Mucosa of rectum (tissue), 2 donors: ENCODE data around the gene MPP2.

Experiments
- H3K27ac ChIP-seq, 2 donors: one replicate each; pipeline ENCODE4 v1.7.0; 2013; ENCODE audit warnings: inconsistent platforms in 2 of 2, low read depth in 2 of 2, low read length in 2 of 2
- H3K27me3 ChIP-seq, 2 donors: one replicate each; pipeline ENCODE4 v1.7.0; 2013; ENCODE audit warnings: low read length in 2 of 2; ENCODE audit not compliant: control insufficient read depth in 2 of 2, insufficient read depth in 2 of 2
- H3K36me3 ChIP-seq, 2 donors: one replicate each; pipeline ENCODE4 v1.7.0; 2013; ENCODE audit warnings: low read length in 2 of 2; ENCODE audit not compliant: control insufficient read depth in 2 of 2, insufficient read depth in 2 of 2
- H3K4me1 ChIP-seq, 2 donors: one replicate each; pipeline ENCODE4 v1.7.0; 2013; ENCODE audit warnings: low read length in 2 of 2, mild to moderate bottlenecking in 1 of 2; ENCODE audit not compliant: control insufficient read depth in 2 of 2, insufficient read depth in 2 of 2
- H3K4me3 ChIP-seq, 2 donors: one replicate each; pipeline ENCODE4 v1.7.0; 2013; ENCODE audit warnings: low read length in 2 of 2
- H3K9ac ChIP-seq, 2 donors: one replicate each; pipeline ENCODE4 v1.7.0; 2013; ENCODE audit warnings: low read length in 2 of 2, low read depth in 1 of 2, mild to moderate bottlenecking in 1 of 2
- H3K9me3 ChIP-seq, 2 donors: one replicate each; pipeline ENCODE4 v1.7.0; 2013; ENCODE audit warnings: low read length in 2 of 2; ENCODE audit not compliant: control insufficient read depth in 2 of 2
- donor health status: healthy.
- donor health status: Normal muscosa, but diverticular disease.

Gene MPP2, protein sequence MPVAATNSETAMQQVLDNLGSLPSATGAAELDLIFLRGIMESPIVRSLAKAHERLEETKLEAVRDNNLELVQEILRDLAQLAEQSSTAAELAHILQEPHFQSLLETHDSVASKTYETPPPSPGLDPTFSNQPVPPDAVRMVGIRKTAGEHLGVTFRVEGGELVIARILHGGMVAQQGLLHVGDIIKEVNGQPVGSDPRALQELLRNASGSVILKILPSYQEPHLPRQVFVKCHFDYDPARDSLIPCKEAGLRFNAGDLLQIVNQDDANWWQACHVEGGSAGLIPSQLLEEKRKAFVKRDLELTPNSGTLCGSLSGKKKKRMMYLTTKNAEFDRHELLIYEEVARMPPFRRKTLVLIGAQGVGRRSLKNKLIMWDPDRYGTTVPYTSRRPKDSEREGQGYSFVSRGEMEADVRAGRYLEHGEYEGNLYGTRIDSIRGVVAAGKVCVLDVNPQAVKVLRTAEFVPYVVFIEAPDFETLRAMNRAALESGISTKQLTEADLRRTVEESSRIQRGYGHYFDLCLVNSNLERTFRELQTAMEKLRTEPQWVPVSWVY

DNA sequence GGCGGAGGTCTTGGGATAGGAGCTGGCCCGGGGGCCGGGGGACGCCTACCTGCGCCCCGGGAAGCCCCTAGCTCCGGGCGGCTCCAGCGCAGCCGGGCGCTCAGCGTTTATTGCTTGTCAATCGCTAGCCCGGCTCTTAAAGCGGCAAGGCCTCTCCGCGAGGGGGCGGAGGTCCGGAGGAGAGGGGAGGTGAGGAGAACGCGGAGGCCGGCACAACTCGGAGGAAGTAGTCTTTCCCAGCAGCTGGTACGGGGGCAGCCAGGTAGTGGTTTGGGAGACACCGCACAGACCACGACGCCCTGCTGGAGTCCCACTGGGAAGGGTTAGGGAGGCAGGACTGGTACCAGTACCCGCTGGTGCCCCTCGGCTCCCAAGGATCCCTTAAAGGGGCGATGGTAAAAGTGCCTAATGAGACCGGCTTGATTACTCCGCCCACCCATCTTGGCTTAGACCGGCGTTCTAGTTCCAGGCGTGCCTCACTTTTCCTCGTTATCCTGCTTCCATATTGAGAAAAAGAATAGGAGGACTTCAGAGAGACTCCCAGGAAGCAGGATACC is at the start of gene MPP2:
Gene MPP2 (minus strand): TSS at position 112 of the 557 bp plus-strand sequence. CDS start 3,076 bp downstream, outside the sequence.
- peak within 1 kb of the TSS; percentile 52 to 67 for H3K9ac ChIP-seq
- peak within 1 kb of the TSS; percentile 65 to 77 for H3K27ac ChIP-seq
- H3K4me1 ChIP-seq, result peaks cover 4 to 21% of the 10 kb centered on the region in 2 donors
- H3K4me3 ChIP-seq, result peak within 1 kb of the TSS; percentile 50 to 60
- no peaks in the 10 kb centered on the region for H3K36me3 ChIP-seq
- peaks cover 38 to 45% of the 10 kb centered on the region in 2 donors for H3K27me3 ChIP-seq
- H3K9me3 ChIP-seq, result no peaks in the 10 kb centered on the region

GRCh38 chr17:43956222-43956621 is 48.9 kb upstream of the MPP2 start:
- no peak overlapping the region for H3K4me3 ChIP-seq
- peaks cover 23% of the 10 kb centered on the region in 2 donors for H3K27me3 ChIP-seq

DNA sequence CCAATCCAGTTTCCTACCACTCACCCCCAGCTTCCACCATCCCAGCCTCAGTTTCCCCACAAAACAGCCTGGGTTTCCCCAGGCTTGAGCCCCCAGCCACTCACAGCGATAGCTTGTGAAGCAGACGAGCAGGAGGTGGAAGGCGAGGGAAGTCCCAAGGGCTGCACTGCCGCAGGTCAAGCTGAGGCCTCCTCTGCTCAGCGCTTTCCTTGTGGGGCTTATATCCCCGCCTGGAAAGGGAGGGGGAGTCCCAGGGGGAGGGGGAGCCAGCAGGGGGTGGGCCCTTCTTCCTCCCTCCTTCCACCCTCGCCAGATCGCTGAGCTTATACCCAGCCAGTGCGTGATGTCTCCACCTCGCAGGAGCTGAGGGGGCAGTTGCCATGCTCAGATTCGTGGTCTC is 46.4 kb upstream of the MPP2 start, which contains the start of gene PYY:
Gene PYY (minus strand): TSS at position 195 of the 400 bp plus-strand sequence. CDS start 457 bp downstream, outside the sequence.
- Histone ChIP-seq H3K4me1 (peaks cover 0 to 2% of the 10 kb centered on the region in 2 donors), H3K9me3 (no peaks in the 10 kb centered on the region), H3K4me3 (no peak within 1 kb of the TSS), H3K27me3 (peaks cover 31 to 38% of the 10 kb centered on the region in 2 donors), H3K36me3 (no peaks in the 10 kb centered on the region), H3K27ac (no peak within 1 kb of the TSS), H3K9ac (no peak within 1 kb of the TSS)

More at GRCh38 chr17:43956222-43956621, 48.9 kb upstream of the MPP2 start:
- Histone ChIP-seq H3K27ac (no peak overlapping the region), H3K4me1 (peaks cover 0 to 2% of the 10 kb centered on the region in 2 donors), H3K9me3 (no peaks in the 10 kb centered on the region), H3K9ac (no peak overlapping the region), H3K36me3 (no peaks in the 10 kb centered on the region)

GRCh38 chr17:43952724-43953666 is 45.7 kb upstream of the MPP2 start:
- no peak overlapping the region for H3K4me3 ChIP-seq
- no peaks in the 10 kb centered on the region for H3K36me3 ChIP-seq
- H3K4me1 ChIP-seq, result peaks cover 0 to 2% of the 10 kb centered on the region in 2 donors
- no peak overlapping the region for H3K9ac ChIP-seq
- H3K27me3 ChIP-seq, result peaks cover 31 to 38% of the 10 kb centered on the region in 2 donors
- H3K27ac ChIP-seq, result no peak overlapping the region
- no peaks in the 10 kb centered on the region for H3K9me3 ChIP-seq

- H3K27ac ChIP-seq, result no peak overlapping the region
- peaks cover 0 to 2% of the 10 kb centered on the region in 2 donors for H3K4me1 ChIP-seq
- no peak overlapping the region for H3K9ac ChIP-seq
- H3K4me3 ChIP-seq, result no peak overlapping the region
- no peaks in the 10 kb centered on the region for H3K36me3 ChIP-seq
- peaks cover 31 to 38% of the 10 kb centered on the region in 2 donors for H3K27me3 ChIP-seq
- no peaks in the 10 kb centered on the region for H3K9me3 ChIP-seq
These were observed 45.0 kb upstream of the MPP2 start for GRCh38 chr17:43952351-43952723.

DNA sequence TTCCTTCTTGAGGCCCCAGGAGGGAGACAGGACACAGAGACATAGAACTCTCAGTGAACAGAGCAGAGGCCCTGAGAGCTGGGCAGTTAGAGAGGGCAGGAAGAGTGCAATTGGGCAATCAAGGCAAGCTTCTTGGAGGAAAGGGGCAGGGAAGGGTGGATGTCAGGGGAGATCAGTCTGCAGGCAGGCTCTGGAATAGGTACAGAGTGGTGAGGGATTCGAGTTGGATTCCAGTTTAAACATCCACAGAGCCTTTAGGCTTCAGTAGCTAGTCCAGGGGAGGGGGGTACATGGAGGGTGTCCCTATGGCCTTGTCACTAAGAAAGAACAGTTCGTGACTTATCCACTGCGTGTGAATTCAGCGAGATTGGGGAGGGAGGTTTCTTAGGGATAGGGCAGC is 44.4 kb upstream of the MPP2 start:
- H3K9me3 ChIP-seq, result no peaks in the 10 kb centered on the region
- H3K36me3 ChIP-seq, result no peaks in the 10 kb centered on the region
- H3K27me3 ChIP-seq, result peaks cover 31 to 38% of the 10 kb centered on the region in 2 donors
- H3K27ac ChIP-seq, result no peak overlapping the region
- no peak overlapping the region for H3K9ac ChIP-seq
- no peak overlapping the region for H3K4me3 ChIP-seq
- H3K4me1 ChIP-seq, result peaks cover 0 to 2% of the 10 kb centered on the region in 2 donors

GRCh38 chr17:43950554-43950953 is 43.2 kb upstream of the MPP2 start:
- Histone ChIP-seq H3K4me3 (no peak overlapping the region), H3K9me3 (no peaks in the 10 kb centered on the region), H3K27ac (no peak overlapping the region), H3K36me3 (no peaks in the 10 kb centered on the region), H3K27me3 (peaks cover 31 to 38% of the 10 kb centered on the region in 2 donors), H3K4me1 (peaks cover 0 to 2% of the 10 kb centered on the region in 2 donors), H3K9ac (no peak overlapping the region)

GRCh38 chr17:43949781-43950180 is 42.4 kb upstream of the MPP2 start:
- Histone ChIP-seq H3K36me3 (no peaks in the 10 kb centered on the region), H3K4me3 (no peak overlapping the region), H3K27me3 (peaks cover 31 to 38% of the 10 kb centered on the region in 2 donors), H3K27ac (no peak overlapping the region), H3K9ac (no peak overlapping the region), H3K4me1 (peaks cover 0 to 2% of the 10 kb centered on the region in 2 donors), H3K9me3 (no peaks in the 10 kb centered on the region)

DNA sequence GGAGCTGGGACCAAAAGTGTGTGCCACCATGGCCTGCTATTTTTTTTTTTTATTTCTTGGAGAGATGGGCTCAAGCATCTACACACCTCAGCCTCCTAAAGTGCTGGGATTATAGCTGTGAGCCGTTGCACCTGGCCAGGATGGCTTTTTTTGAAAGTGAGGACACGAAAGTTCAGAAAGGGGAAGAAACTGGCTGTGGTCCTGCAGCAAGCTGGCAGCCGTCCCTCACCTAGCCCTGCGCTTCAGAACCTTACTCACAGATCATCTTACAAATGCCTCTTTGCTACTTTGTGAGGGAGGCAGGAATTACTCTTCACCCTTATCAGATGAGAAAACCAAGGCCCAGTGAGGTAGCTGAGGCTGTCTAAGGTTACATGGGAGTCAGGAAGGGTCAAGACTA is 39.4 kb upstream of the MPP2 start:
- Histone ChIP-seq H3K9ac (no peak overlapping the region), H3K27me3 (peaks cover 11 to 18% of the 10 kb centered on the region in 2 donors)

More for the DNA sequence above, 39.4 kb upstream of the MPP2 start:
- Histone ChIP-seq H3K27ac (no peak overlapping the region), H3K4me3 (no peak overlapping the region), H3K9me3 (no peaks in the 10 kb centered on the region), H3K36me3 (no peaks in the 10 kb centered on the region), H3K4me1 (no peaks in the 10 kb centered on the region)
